Smooth muscle cell (in vitro differentiated cells): ENCODE data around the gene CABP1. TPM values are rescaled to one million over a fixed set of nuclear protein-coding genes. Genes with fewer than 3 reads are reported as not detected.

Experiments used
- DNase-seq: peaks from one replicate; lab custom pipeline; 2025; ENCODE audit not compliant: unreplicated experiment; lab: John Stamatoyannopoulos, UW
- H2AFZ ChIP-seq: fragments of 200-600 bp; sonication (generic); 2 replicates; pipeline ENCODE4 v1.6.0; 2016; ENCODE audit warnings: antibody characterized with exemption, low read depth, mild to moderate bottlenecking
- H3F3A ChIP-seq: fragments of 200-600 bp; sonication (generic); 2 replicates; pipeline ENCODE4 v1.6.0; 2017; ENCODE audit warnings: antibody characterized with exemption, low read depth
- H3K27ac ChIP-seq: fragments of 200-600 bp; sonication (generic); 2 replicates; pipeline ENCODE4 v1.5.1; 2016; ENCODE audit warnings: low read depth, mild to moderate bottlenecking
- H3K27me3 ChIP-seq: fragments of 200-600 bp; sonication (generic); 2 replicates; pipeline ENCODE4 v1.6.1; 2016; ENCODE audit warnings: low read depth, mild to moderate bottlenecking
- H3K36me3 ChIP-seq: fragments of 200-600 bp; sonication (generic); 2 replicates; pipeline ENCODE4 v1.5.1; 2016; ENCODE audit warnings: low read depth
- H3K4me1 ChIP-seq: fragments of 200-600 bp; sonication (generic); 2 replicates; pipeline ENCODE4 v1.5.1; 2016; ENCODE audit warnings: low read depth
- H3K4me2 ChIP-seq: fragments of 200-600 bp; sonication (generic); 2 replicates; pipeline ENCODE4 v1.6.0; 2016; ENCODE audit warnings: mild to moderate bottlenecking
- H3K4me3 ChIP-seq: fragments of 200-600 bp; sonication (generic); 2 replicates; pipeline ENCODE4 v1.5.1; 2016; ENCODE audit warnings: mild to moderate bottlenecking
- H3K79me2 ChIP-seq: fragments of 200-600 bp; sonication (generic); 2 replicates; pipeline ENCODE4 v1.6.0; 2016; ENCODE audit warnings: low read depth, mild to moderate bottlenecking
- H3K9ac ChIP-seq: fragments of 200-600 bp; sonication (generic); 2 replicates; pipeline ENCODE4 v1.6.0; 2016; ENCODE audit warnings: low read depth
- H3K9me3 ChIP-seq: fragments of 200-600 bp; sonication (generic); replicated peaks from 2 replicates; pipeline ENCODE4 v1.5.1; 2016; ENCODE audit warnings: low read depth
- H4K20me1 ChIP-seq: fragments of 200-600 bp; sonication (generic); 2 replicates; pipeline ENCODE4 v1.6.0; 2016; ENCODE audit warnings: low read depth
- WGBS: methylation state at CpG from one replicate; pipeline ENCODE4 v1.1.7; 2016; ENCODE audit warnings: low lambda C conversion rate; 5-methylcytosine and 5-hydroxymethylcytosine counted together
- polyA plus RNA-seq: library from polyadenylated mRNA; unstranded; fragments of >200 nt; fragmentation: Nextera tagmentation; extraction: Ambion mirVana; gene quantifications from 2 replicates; pipeline ENCODE4 v1.2.1, GENCODE V29; 2016
- total RNA-seq: library from RNA; depleted of rRNA; stranded (reverse); fragments of >200 nt; gene quantifications from 2 replicates; pipeline ENCODE4 v1.2.3, GENCODE V29; 2014
- TF ChIP-seq, protein P1 (sequence below): fragments of 200-600 bp; sonication (generic); IDR thresholded peaks from 2 replicates; pipeline ENCODE4 v1.5.1; 2017; ENCODE audit warnings: borderline replicate concordance, mild to moderate bottlenecking, antibody characterized with exemption; ENCODE audit not compliant: insufficient read depth, poor library complexity, severe bottlenecking

Gene CABP1
- total and polyA plus RNA-seq, 2 experiments from 2014 or later = 0.50 TPM; not detected in 1

DNA sequence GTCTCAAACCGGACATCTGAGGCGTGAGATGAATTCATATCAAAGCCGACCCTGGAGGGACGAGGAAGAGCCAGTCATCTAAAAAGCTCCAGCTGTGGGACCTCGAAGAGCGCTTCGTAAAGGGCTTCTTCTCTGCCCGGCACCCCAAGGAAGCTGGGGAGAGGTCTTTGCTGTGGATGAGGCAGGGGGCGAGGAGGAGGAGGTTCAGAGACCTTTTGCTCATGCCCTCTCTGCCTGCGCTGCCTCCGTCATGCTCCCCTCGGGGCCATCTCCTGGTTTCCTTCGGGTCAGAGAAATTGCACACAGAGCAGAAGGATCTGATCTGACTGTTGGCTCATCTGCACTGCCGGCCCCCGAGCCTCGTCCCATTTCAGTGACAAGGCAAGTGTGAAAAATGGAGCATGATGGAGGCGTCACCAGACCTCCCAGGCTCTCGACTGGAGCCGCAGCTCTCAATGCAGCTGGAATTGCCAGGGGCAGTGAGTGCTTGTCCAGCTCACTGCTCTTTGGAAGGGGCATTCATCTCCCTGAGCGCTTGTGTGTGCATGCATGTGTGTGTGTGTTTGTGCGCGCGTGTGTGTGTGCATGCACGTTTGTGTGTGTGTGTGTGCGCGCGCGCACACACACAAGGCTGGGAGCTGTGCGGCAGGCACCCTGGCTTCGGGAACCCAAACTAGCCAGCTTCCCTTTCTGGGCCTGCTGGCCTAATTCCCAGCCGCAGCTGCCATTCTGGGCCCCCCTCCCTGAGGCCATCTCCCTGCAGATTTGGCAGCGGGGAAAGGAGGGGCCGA, 9.2 kb downstream of the CABP1 start:
- Histone ChIP-seq H3K27me3 (peaks cover 16% of the 10 kb centered on the region), H3K4me2 (peak overlapping the region; percentile 98), H3K9ac (no peak overlapping the region), H4K20me1 (no peaks in the 10 kb centered on the region), H3K9me3 (no peaks in the 10 kb centered on the region), H3K36me3 (no peaks in the 10 kb centered on the region), H3F3A (no peaks in the 10 kb centered on the region), H3K79me2 (no peaks in the 10 kb centered on the region), H3K4me3 (peak overlapping the region; percentile 60), H3K4me1 (peaks cover 13% of the 10 kb centered on the region), H3K27ac (no peak overlapping the region), H2AFZ (peak overlapping the region; percentile 98)
- TF ChIP-seq, protein P1, sequence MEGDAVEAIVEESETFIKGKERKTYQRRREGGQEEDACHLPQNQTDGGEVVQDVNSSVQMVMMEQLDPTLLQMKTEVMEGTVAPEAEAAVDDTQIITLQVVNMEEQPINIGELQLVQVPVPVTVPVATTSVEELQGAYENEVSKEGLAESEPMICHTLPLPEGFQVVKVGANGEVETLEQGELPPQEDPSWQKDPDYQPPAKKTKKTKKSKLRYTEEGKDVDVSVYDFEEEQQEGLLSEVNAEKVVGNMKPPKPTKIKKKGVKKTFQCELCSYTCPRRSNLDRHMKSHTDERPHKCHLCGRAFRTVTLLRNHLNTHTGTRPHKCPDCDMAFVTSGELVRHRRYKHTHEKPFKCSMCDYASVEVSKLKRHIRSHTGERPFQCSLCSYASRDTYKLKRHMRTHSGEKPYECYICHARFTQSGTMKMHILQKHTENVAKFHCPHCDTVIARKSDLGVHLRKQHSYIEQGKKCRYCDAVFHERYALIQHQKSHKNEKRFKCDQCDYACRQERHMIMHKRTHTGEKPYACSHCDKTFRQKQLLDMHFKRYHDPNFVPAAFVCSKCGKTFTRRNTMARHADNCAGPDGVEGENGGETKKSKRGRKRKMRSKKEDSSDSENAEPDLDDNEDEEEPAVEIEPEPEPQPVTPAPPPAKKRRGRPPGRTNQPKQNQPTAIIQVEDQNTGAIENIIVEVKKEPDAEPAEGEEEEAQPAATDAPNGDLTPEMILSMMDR = no peak
- WGBS = 60% methylated on average over 31 of the region's 33 CpGs
- no peak for DNase-seq

DNA sequence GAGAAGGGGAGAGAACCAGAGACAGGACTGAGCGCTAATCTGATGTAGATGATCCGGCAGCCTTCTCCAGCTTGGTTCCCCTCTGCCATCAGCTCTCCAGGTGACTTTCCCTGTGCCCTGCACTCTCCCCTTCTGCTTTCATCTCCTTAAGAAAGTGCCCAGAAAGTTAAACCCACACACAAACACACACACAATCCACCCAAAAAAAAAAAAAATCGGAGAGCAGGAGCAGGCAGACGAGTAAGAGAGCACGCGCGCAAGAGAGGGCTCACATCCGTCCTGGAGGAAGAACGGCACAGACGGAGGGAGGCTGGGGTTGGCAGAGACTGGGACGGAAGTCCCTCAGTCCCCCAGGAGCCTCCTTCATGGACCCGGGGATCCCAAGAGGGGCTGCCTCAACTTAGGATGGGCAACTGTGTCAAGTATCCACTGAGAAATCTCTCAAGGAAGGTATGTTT, 9.8 kb downstream of the CABP1 start:
- no peak for DNase-seq
- H3K36me3 ChIP-seq = no peaks in the 10 kb centered on the region
- TF ChIP-seq, protein P1 = no peak
- no peak overlapping the region for H3K4me3 ChIP-seq
- peaks cover 13% of the 10 kb centered on the region for H3K4me1 ChIP-seq
- WGBS = 88% methylated on average over 12 of the region's 12 CpGs
- no peaks in the 10 kb centered on the region for H4K20me1 ChIP-seq
- H2AFZ ChIP-seq = no peak overlapping the region
- H3K27me3 ChIP-seq = peaks cover 10% of the 10 kb centered on the region
- H3K9ac ChIP-seq = no peak overlapping the region
- no peak overlapping the region for H3K27ac ChIP-seq
- no peak overlapping the region for H3K4me2 ChIP-seq
- H3K79me2 ChIP-seq = no peaks in the 10 kb centered on the region
- H3F3A ChIP-seq = no peaks in the 10 kb centered on the region
- no peaks in the 10 kb centered on the region for H3K9me3 ChIP-seq

DNA sequence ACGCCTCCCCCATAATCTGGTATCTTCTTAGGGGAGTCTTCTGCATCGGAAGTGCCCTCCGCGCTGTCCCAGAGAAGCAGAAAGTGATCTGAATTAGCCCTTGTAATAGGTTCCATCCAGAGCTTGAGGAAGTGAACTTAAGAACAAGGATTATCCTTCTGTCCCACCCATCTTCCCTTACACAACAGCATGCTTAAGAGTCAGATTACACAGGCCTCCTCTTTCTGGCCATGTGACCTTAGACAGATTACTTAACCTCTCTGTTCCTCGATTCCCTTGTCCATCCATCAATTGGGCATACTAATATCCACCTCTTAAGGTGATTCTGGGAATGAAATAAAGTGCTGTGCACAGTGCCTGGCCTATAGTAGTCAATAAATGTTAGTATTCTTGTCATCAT, 11.4 kb downstream of the CABP1 start:
- no peaks in the 10 kb centered on the region for H3F3A ChIP-seq
- WGBS = 61% methylated on average over 5 of the region's 5 CpGs
- peaks cover 13% of the 10 kb centered on the region for H3K4me1 ChIP-seq
- no peaks in the 10 kb centered on the region for H3K27me3 ChIP-seq
- no peaks in the 10 kb centered on the region for H3K79me2 ChIP-seq
- H2AFZ ChIP-seq = peak overlapping the region; percentile 38
- no peak overlapping the region for H3K9ac ChIP-seq
- H3K9me3 ChIP-seq = no peaks in the 10 kb centered on the region
- peak overlapping the region; percentile 31 for H3K4me2 ChIP-seq
- H3K4me3 ChIP-seq = no peak overlapping the region
- TF ChIP-seq, protein P1 = no peak
- H3K36me3 ChIP-seq = no peaks in the 10 kb centered on the region
- no peak for DNase-seq
- no peaks in the 10 kb centered on the region for H4K20me1 ChIP-seq
- no peak overlapping the region for H3K27ac ChIP-seq
